WTC11 (cell line): Measurements from ENCODE around the gene TKTL1.

Experiments
- CREB1 ChIP-seq: sonication (generic); formaldehyde crosslinking; IDR thresholded peaks from 2 replicates; pipeline ENCODE4 v1.8.0; 2023; ENCODE audit warnings: mild to moderate bottlenecking, missing genetic modification reagents
- ELF4 ChIP-seq: sonication (generic); formaldehyde crosslinking; IDR thresholded peaks from 2 replicates; pipeline ENCODE4 v1.8.1; 2022; ENCODE audit warnings: low read depth, mild to moderate bottlenecking, moderate library complexity, missing genetic modification reagents
- HMGA2 ChIP-seq: fragments of 250-450 bp; sonication (Bioruptor Pico); IDR thresholded peaks from 2 replicates; pipeline ENCODE4 v1.4.0; 2021; ENCODE audit warnings: mild to moderate bottlenecking, moderate library complexity
- IRF2 ChIP-seq: sonication (generic); formaldehyde crosslinking; IDR thresholded peaks from 2 replicates; pipeline ENCODE4 v1.8.0; 2022; ENCODE audit warnings: low read depth, missing genetic modification reagents, borderline replicate concordance
- NFYB ChIP-seq: sonication (generic); formaldehyde crosslinking; conservative IDR thresholded peaks from 2 replicates; pipeline ENCODE4 v1.8.0; 2022; ENCODE audit warnings: low read depth, missing genetic modification reagents
- NR2C2 ChIP-seq: sonication (generic); formaldehyde crosslinking; IDR thresholded peaks from 2 replicates; pipeline ENCODE4 v1.8.0; 2022; ENCODE audit warnings: mild to moderate bottlenecking, missing genetic modification reagents
- TF ChIP-seq, protein P1 (sequence below): fragments of 200-600 bp; IDR thresholded peaks from 2 replicates; pipeline ENCODE4 v1.8.0; 2022; ENCODE audit warnings: antibody characterized with exemption
- TF ChIP-seq, protein P2 (sequence below): sonication (generic); formaldehyde crosslinking; IDR thresholded peaks from 2 replicates; pipeline ENCODE4 v1.8.1; 2023; ENCODE audit warnings: mild to moderate bottlenecking, missing genetic modification reagents
- TF ChIP-seq, protein P3 (sequence below): sonication (generic); formaldehyde crosslinking; IDR thresholded peaks from 2 replicates; pipeline ENCODE4 v1.8.0; 2023; ENCODE audit warnings: missing genetic modification reagents, mild to moderate bottlenecking, borderline replicate concordance
- TF ChIP-seq, protein P4 (sequence below): sonication (generic); formaldehyde crosslinking; IDR thresholded peaks from 2 replicates; pipeline ENCODE4 v1.8.1; 2023; ENCODE audit warnings: mild to moderate bottlenecking, moderate library complexity, missing genetic modification reagents
- TF ChIP-seq, protein P5 (sequence below): sonication (generic); formaldehyde crosslinking; IDR thresholded peaks from 2 replicates; pipeline ENCODE4 v1.8.1; 2023; ENCODE audit warnings: mild to moderate bottlenecking, missing genetic modification reagents, borderline replicate concordance
- TF ChIP-seq, protein P6 (sequence below): sonication (generic); formaldehyde crosslinking; conservative IDR thresholded peaks from 2 replicates; pipeline ENCODE4 v1.8.1; 2023; ENCODE audit warnings: mild to moderate bottlenecking, low read depth, missing genetic modification reagents, moderate library complexity

DNA sequence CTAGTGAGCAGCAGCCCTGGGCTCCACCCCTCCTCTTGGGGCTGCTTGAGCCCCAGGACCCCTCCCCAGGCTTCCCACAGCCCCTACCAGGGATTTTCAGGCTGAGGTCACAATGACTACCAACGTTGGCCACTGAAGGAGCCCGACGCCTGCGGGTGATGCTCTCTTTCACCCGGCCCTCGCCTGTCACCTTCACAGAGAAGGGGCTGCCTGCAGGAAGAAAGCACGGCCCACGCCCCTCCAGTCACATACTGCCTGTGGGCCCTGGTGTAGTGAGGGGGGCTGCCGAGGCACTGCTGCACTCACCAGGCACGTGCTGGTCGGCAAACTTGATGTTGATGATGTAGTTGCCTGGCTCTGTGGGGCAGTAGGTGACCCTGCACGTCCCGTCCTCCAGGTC lies 56.9 kb downstream of the TKTL1 start:
- TF ChIP-seq NFYB, result no peak
- TF ChIP-seq, protein P1, sequence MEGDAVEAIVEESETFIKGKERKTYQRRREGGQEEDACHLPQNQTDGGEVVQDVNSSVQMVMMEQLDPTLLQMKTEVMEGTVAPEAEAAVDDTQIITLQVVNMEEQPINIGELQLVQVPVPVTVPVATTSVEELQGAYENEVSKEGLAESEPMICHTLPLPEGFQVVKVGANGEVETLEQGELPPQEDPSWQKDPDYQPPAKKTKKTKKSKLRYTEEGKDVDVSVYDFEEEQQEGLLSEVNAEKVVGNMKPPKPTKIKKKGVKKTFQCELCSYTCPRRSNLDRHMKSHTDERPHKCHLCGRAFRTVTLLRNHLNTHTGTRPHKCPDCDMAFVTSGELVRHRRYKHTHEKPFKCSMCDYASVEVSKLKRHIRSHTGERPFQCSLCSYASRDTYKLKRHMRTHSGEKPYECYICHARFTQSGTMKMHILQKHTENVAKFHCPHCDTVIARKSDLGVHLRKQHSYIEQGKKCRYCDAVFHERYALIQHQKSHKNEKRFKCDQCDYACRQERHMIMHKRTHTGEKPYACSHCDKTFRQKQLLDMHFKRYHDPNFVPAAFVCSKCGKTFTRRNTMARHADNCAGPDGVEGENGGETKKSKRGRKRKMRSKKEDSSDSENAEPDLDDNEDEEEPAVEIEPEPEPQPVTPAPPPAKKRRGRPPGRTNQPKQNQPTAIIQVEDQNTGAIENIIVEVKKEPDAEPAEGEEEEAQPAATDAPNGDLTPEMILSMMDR, result no peak
- TF ChIP-seq ELF4, result no peak
- TF ChIP-seq, protein P2, sequence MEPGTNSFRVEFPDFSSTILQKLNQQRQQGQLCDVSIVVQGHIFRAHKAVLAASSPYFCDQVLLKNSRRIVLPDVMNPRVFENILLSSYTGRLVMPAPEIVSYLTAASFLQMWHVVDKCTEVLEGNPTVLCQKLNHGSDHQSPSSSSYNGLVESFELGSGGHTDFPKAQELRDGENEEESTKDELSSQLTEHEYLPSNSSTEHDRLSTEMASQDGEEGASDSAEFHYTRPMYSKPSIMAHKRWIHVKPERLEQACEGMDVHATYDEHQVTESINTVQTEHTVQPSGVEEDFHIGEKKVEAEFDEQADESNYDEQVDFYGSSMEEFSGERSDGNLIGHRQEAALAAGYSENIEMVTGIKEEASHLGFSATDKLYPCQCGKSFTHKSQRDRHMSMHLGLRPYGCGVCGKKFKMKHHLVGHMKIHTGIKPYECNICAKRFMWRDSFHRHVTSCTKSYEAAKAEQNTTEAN (CRISPR knock-in tag), result no peak
- no peak for TF ChIP-seq NR2C2 (CRISPR knock-in tag)
- TF ChIP-seq, protein P3, sequence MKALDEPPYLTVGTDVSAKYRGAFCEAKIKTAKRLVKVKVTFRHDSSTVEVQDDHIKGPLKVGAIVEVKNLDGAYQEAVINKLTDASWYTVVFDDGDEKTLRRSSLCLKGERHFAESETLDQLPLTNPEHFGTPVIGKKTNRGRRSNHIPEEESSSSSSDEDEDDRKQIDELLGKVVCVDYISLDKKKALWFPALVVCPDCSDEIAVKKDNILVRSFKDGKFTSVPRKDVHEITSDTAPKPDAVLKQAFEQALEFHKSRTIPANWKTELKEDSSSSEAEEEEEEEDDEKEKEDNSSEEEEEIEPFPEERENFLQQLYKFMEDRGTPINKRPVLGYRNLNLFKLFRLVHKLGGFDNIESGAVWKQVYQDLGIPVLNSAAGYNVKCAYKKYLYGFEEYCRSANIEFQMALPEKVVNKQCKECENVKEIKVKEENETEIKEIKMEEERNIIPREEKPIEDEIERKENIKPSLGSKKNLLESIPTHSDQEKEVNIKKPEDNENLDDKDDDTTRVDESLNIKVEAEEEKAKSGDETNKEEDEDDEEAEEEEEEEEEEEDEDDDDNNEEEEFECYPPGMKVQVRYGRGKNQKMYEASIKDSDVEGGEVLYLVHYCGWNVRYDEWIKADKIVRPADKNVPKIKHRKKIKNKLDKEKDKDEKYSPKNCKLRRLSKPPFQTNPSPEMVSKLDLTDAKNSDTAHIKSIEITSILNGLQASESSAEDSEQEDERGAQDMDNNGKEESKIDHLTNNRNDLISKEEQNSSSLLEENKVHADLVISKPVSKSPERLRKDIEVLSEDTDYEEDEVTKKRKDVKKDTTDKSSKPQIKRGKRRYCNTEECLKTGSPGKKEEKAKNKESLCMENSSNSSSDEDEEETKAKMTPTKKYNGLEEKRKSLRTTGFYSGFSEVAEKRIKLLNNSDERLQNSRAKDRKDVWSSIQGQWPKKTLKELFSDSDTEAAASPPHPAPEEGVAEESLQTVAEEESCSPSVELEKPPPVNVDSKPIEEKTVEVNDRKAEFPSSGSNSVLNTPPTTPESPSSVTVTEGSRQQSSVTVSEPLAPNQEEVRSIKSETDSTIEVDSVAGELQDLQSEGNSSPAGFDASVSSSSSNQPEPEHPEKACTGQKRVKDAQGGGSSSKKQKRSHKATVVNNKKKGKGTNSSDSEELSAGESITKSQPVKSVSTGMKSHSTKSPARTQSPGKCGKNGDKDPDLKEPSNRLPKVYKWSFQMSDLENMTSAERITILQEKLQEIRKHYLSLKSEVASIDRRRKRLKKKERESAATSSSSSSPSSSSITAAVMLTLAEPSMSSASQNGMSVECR (CRISPR knock-in tag), result no peak
- no peak for TF ChIP-seq CREB1
- TF ChIP-seq IRF2 (CRISPR knock-in tag), result no peak
- TF ChIP-seq, protein P4, sequence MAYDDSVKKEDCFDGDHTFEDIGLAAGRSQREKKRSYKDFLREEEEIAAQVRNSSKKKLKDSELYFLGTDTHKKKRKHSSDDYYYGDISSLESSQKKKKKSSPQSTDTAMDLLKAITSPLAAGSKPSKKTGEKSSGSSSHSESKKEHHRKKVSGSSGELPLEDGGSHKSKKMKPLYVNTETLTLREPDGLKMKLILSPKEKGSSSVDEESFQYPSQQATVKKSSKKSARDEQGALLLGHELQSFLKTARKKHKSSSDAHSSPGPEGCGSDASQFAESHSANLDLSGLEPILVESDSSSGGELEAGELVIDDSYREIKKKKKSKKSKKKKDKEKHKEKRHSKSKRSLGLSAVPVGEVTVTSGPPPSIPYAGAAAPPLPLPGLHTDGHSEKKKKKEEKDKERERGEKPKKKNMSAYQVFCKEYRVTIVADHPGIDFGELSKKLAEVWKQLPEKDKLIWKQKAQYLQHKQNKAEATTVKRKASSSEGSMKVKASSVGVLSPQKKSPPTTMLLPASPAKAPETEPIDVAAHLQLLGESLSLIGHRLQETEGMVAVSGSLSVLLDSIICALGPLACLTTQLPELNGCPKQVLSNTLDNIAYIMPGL (CRISPR knock-in tag), result no peak
- TF ChIP-seq, protein P5, sequence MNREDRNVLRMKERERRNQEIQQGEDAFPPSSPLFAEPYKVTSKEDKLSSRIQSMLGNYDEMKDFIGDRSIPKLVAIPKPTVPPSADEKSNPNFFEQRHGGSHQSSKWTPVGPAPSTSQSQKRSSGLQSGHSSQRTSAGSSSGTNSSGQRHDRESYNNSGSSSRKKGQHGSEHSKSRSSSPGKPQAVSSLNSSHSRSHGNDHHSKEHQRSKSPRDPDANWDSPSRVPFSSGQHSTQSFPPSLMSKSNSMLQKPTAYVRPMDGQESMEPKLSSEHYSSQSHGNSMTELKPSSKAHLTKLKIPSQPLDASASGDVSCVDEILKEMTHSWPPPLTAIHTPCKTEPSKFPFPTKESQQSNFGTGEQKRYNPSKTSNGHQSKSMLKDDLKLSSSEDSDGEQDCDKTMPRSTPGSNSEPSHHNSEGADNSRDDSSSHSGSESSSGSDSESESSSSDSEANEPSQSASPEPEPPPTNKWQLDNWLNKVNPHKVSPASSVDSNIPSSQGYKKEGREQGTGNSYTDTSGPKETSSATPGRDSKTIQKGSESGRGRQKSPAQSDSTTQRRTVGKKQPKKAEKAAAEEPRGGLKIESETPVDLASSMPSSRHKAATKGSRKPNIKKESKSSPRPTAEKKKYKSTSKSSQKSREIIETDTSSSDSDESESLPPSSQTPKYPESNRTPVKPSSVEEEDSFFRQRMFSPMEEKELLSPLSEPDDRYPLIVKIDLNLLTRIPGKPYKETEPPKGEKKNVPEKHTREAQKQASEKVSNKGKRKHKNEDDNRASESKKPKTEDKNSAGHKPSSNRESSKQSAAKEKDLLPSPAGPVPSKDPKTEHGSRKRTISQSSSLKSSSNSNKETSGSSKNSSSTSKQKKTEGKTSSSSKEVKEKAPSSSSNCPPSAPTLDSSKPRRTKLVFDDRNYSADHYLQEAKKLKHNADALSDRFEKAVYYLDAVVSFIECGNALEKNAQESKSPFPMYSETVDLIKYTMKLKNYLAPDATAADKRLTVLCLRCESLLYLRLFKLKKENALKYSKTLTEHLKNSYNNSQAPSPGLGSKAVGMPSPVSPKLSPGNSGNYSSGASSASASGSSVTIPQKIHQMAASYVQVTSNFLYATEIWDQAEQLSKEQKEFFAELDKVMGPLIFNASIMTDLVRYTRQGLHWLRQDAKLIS (CRISPR knock-in tag), result no peak
- TF ChIP-seq, protein P6, sequence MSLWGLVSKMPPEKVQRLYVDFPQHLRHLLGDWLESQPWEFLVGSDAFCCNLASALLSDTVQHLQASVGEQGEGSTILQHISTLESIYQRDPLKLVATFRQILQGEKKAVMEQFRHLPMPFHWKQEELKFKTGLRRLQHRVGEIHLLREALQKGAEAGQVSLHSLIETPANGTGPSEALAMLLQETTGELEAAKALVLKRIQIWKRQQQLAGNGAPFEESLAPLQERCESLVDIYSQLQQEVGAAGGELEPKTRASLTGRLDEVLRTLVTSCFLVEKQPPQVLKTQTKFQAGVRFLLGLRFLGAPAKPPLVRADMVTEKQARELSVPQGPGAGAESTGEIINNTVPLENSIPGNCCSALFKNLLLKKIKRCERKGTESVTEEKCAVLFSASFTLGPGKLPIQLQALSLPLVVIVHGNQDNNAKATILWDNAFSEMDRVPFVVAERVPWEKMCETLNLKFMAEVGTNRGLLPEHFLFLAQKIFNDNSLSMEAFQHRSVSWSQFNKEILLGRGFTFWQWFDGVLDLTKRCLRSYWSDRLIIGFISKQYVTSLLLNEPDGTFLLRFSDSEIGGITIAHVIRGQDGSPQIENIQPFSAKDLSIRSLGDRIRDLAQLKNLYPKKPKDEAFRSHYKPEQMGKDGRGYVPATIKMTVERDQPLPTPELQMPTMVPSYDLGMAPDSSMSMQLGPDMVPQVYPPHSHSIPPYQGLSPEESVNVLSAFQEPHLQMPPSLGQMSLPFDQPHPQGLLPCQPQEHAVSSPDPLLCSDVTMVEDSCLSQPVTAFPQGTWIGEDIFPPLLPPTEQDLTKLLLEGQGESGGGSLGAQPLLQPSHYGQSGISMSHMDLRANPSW (CRISPR knock-in tag), result no peak
- TF ChIP-seq HMGA2, result no peak
